HCT116 (cell line): ENCODE data around the gene OTUB2. TPM values are rescaled to one million over a fixed set of nuclear protein-coding genes. Genes with fewer than 3 reads are reported as not detected.

Experiments used
- ATAC-seq: fragments of 200-7000 bp; cut with Tn5 transposase; 2 replicates; pipeline ENCODE4 v1.9.1; 2020; ENCODE audit warnings: mild to moderate bottlenecking, moderate library complexity
- BruUV-seq: library from RNA; stranded (reverse); fragments of 400-500 nt; replicated peaks from 2 replicates; lab custom pipeline; 2021; lab: Mats Ljungman, UMichigan
- CTCF ChIA-PET: fragments of 300-600 bp; sonication (Branson Sonifier 250); formaldehyde crosslinking; loops from one replicate; lab custom pipeline; 2021; ENCODE audit warnings: antibody characterized with exemption; lab: Charles Lee
- POLR2A ChIA-PET: fragments of 300-600, 350-600 bp; sonication (Branson Sonifier 250); formaldehyde crosslinking; loops from one replicate; lab custom pipeline; 2021; ENCODE audit warnings: antibody characterized with exemption; lab: Charles Lee
- RAD21 ChIA-PET, 2 experiments: fragments of 300-600 bp; sonication (Branson Sonifier 250); formaldehyde crosslinking; loops; one replicate each; lab custom pipeline; 2023; ENCODE audit warnings: low total read pairs in 2 of 2; ENCODE audit not compliant: uncharacterized antibody in 2 of 2, unreplicated experiment in 2 of 2, low non-redundant PET in 1 of 2; lab: Charles Lee
- DNase-seq: peaks from one replicate; pipeline ENCODE4 v3.0.0-alpha.2; 2010; ENCODE audit warnings: low read depth, low spot score
- H2AFZ ChIP-seq: fragments of 200-600 bp; shearing (Covaris generic), sonication (generic); 2 replicates; pipeline ENCODE4 v1.6.1; 2017; ENCODE audit warnings: low read depth, mixed run types, mixed read lengths, antibody characterized with exemption, low read length; ENCODE audit not compliant: poor library complexity, severe bottlenecking
- H3K27ac ChIP-seq: 2 replicates; pipeline ENCODE4 v1.5.1; 2012; ENCODE audit warnings: low read depth, low read length
- H3K27me3 ChIP-seq: fragments of 200-600 bp; sonication (generic); 2 replicates; pipeline ENCODE4 v1.6.1; 2016; ENCODE audit warnings: mixed run types, low read length, mixed read lengths; ENCODE audit not compliant: insufficient read depth
- H3K36me3 ChIP-seq, 2 experiments: fragments of 200-500 bp in 1 of 2; fragments of 200-600 bp in 1 of 2; sonication (Bioruptor generic) in 1 of 2; sonication (generic) in 1 of 2; 2 replicates each; pipeline versions ENCODE4 v1.5.1 to v1.6.1; 2014 to 2016; ENCODE audit warnings: low read length in 2 of 2, inconsistent platforms in 1 of 2, mixed read lengths in 1 of 2, mixed run types in 1 of 2; ENCODE audit not compliant: insufficient read depth in 2 of 2, control insufficient read depth in 1 of 2
- H3K4me1 ChIP-seq, 2 experiments: fragments of 200-600 bp in 1 of 2; sonication (generic) in 1 of 2; 2 replicates each; pipeline versions ENCODE4 v1.5.1 to v1.6.1; 2012 to 2017; ENCODE audit warnings: low read length in 2 of 2, inconsistent platforms in 1 of 2, mild to moderate bottlenecking in 1 of 2, mixed read lengths in 1 of 2, mixed run types in 1 of 2, moderate library complexity in 1 of 2; ENCODE audit not compliant: insufficient read depth in 2 of 2, control insufficient read depth in 1 of 2
- H3K4me2 ChIP-seq: fragments of 200-600 bp; sonication (generic); 2 replicates; pipeline ENCODE4 v1.6.1; 2017; ENCODE audit warnings: mixed run types, low read length, mixed read lengths
- H3K4me3 ChIP-seq, 2 experiments: fragments of 200-600 bp in 1 of 2; sonication (generic) in 1 of 2; replicated peaks in 1 of 2; 2 replicates each; pipeline ENCODE4 v1.5.1; 2011 to 2016; ENCODE audit warnings: low read length in 2 of 2, control low read depth in 1 of 2, low read depth in 1 of 2, mild to moderate bottlenecking in 1 of 2, mixed read lengths in 1 of 2, mixed run types in 1 of 2
- H3K79me2 ChIP-seq: fragments of 200-600 bp; sonication (generic); 2 replicates; pipeline ENCODE4 v1.6.1; 2017; ENCODE audit warnings: mild to moderate bottlenecking, mixed run types, low read length, moderate library complexity, mixed read lengths; ENCODE audit not compliant: insufficient read depth
- H3K9ac ChIP-seq: fragments of 200-600 bp; sonication (generic); 2 replicates; pipeline ENCODE4 v1.6.1; 2016; ENCODE audit warnings: low read length, mixed read lengths
- H3K9me2 ChIP-seq: fragments of 200-600 bp; sonication (generic), shearing (Covaris generic); 2 replicates; pipeline ENCODE4 v1.6.1; 2017; ENCODE audit warnings: mixed run types, mild to moderate bottlenecking, moderate library complexity; ENCODE audit not compliant: insufficient read depth
- H3K9me3 ChIP-seq, 2 experiments: fragments of 200-500 bp in 1 of 2; fragments of 200-600 bp in 1 of 2; sonication (Bioruptor generic) in 1 of 2; sonication (generic) in 1 of 2; 2 replicates each; pipeline ENCODE4 v1.6.1; 2014 to 2017; ENCODE audit warnings: low read length in 2 of 2, mixed read lengths in 2 of 2, inconsistent platforms in 1 of 2, low read depth in 1 of 2, mild to moderate bottlenecking in 1 of 2, mixed run types in 1 of 2, moderate library complexity in 1 of 2; ENCODE audit not compliant: control insufficient read depth in 1 of 2, insufficient read depth in 1 of 2
- H4K20me1 ChIP-seq: fragments of 200-600 bp; sonication (generic), shearing (Covaris generic); 2 replicates; pipeline ENCODE4 v1.6.1; 2017; ENCODE audit warnings: mixed run types, mild to moderate bottlenecking, moderate library complexity; ENCODE audit not compliant: insufficient read depth
- CBX3 ChIP-seq: IDR thresholded peaks from 2 replicates; pipeline ENCODE4 v1.6.1; 2012; ENCODE audit warnings: low read depth
- EGR1 ChIP-seq: IDR thresholded peaks from 2 replicates; pipeline ENCODE4 v1.6.1; 2012; ENCODE audit warnings: low read depth
- EZH2 ChIP-seq: fragments of 200-600 bp; sonication (generic); IDR thresholded peaks from 2 replicates; pipeline ENCODE4 v1.6.1; 2017; ENCODE audit warnings: antibody characterized with exemption, mixed run types
- EZH2phosphoT487 ChIP-seq: fragments of 200-600 bp; IDR thresholded peaks from 2 replicates; pipeline ENCODE4 v1.6.1; 2018; ENCODE audit warnings: antibody characterized with exemption, borderline replicate concordance
- FOSL1 ChIP-seq: IDR thresholded peaks from 2 replicates; pipeline ENCODE4 v1.6.1; 2012; ENCODE audit warnings: low read depth
- POLR2A ChIP-seq: IDR thresholded peaks from 2 replicates; pipeline ENCODE4 v1.7.0; 2011; ENCODE audit warnings: borderline replicate concordance; ENCODE audit not compliant: insufficient read depth, insufficient read length; ENCODE audit errors: extremely low read depth
- RAD21 ChIP-seq: IDR thresholded peaks from 2 replicates; pipeline ENCODE4 v1.6.1; 2012; ENCODE audit warnings: low read depth, mild to moderate bottlenecking
- SIN3A ChIP-seq: IDR thresholded peaks from 2 replicates; pipeline ENCODE4 v1.6.1; 2012; ENCODE audit warnings: low read depth
- SRF ChIP-seq: IDR thresholded peaks from 2 replicates; pipeline ENCODE4 v1.6.1; 2012; ENCODE audit warnings: low read depth
- TCF7L2 ChIP-seq: IDR thresholded peaks from 2 replicates; pipeline ENCODE4 v1.7.0; 2011; ENCODE audit warnings: borderline replicate concordance, inconsistent platforms; ENCODE audit not compliant: insufficient read depth, insufficient read length; ENCODE audit errors: extremely low read depth
- intact Hi-C: fragments of 100-400 bp; cut with micrococcal nuclease; formaldehyde crosslinking; loops from 2 replicates; pipeline ENCODE4 v1.10.0; 2022
- total RNA-seq: library from RNA; stranded (reverse); gene quantifications from one replicate; pipeline ENCODE4 v1.2.1, GENCODE V29; 2021; ENCODE audit not compliant: unreplicated experiment
- TF ChIP-seq, protein P1 (sequence below), 3 experiments: fragments of 200-600 bp in 1 of 3; sonication (generic) in 1 of 3; IDR thresholded peaks in 2 of 3; conservative IDR thresholded peaks in 1 of 3; 2 replicates each; pipeline ENCODE4 v1.5.1; 2012 to 2017; ENCODE audit warnings: low read depth in 2 of 3, low read length in 2 of 3, antibody characterized with exemption in 1 of 3, borderline replicate concordance in 1 of 3, control low read depth in 1 of 3, mild to moderate bottlenecking in 1 of 3, mixed read lengths in 1 of 3, mixed run types in 1 of 3, moderate library complexity in 1 of 3; ENCODE audit not compliant: insufficient read depth in 1 of 3

Gene OTUB2
- total RNA-seq, 1 experiment from 2014 or later: 6.6 TPM

GRCh38 chr14:94036313-94037167 lies 10.4 kb downstream of the OTUB2 start:
- DNase-seq: peak; percentile 64
- H3K27ac ChIP-seq: no peak overlapping the region
- TF ChIP-seq RAD21 (peak; percentile 72), EZH2 (no peak), EGR1 (no peak), EZH2phosphoT487 (no peak), CBX3 (no peak), POLR2A (no peak), FOSL1 (no peak), SIN3A (no peak), SRF (no peak), TCF7L2 (no peak)
- TF ChIP-seq, protein P1, sequence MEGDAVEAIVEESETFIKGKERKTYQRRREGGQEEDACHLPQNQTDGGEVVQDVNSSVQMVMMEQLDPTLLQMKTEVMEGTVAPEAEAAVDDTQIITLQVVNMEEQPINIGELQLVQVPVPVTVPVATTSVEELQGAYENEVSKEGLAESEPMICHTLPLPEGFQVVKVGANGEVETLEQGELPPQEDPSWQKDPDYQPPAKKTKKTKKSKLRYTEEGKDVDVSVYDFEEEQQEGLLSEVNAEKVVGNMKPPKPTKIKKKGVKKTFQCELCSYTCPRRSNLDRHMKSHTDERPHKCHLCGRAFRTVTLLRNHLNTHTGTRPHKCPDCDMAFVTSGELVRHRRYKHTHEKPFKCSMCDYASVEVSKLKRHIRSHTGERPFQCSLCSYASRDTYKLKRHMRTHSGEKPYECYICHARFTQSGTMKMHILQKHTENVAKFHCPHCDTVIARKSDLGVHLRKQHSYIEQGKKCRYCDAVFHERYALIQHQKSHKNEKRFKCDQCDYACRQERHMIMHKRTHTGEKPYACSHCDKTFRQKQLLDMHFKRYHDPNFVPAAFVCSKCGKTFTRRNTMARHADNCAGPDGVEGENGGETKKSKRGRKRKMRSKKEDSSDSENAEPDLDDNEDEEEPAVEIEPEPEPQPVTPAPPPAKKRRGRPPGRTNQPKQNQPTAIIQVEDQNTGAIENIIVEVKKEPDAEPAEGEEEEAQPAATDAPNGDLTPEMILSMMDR (IDR thresholded peaks at IDR 0.05 in 2 of 3, conservative IDR thresholded peaks at IDR 0.05 in 1 of 3; ENCODE audit: borderline replicate concordance in 1 of 3, insufficient read depth in 1 of 3, low read depth in 2 of 3, low read length in 2 of 3): peak; percentile 88 to 90 (median 90)
- TF ChIP-seq, all 23 proteins: peak for 2
- Histone ChIP-seq H3K9ac (no peak overlapping the region), H3K4me2 (no peak overlapping the region), H3K4me1 (peaks cover 3 to 15% of the 10 kb centered on the region in 2 experiments; a peak in 3 of 4 replicates), H3K27me3 (no peaks in the 10 kb centered on the region), H3K36me3 (no peaks in the 10 kb centered on the region), H3K4me3 (no peak overlapping the region), H2AFZ (no peak overlapping the region), H3K79me2 (no peaks in the 10 kb centered on the region), H4K20me1 (no peaks in the 10 kb centered on the region), H3K9me2 (no peaks in the 10 kb centered on the region), H3K9me3 (peaks cover 0 to 4% of the 10 kb centered on the region in 2 experiments; a peak in 1 of 4 replicates)
- ChIA-PET CTCF (interaction anchor here (0.9 to 2.8 kb wide), 12 partner anchors 9 to 450 kb away, joined by 3 to 19 read pairs (median 4); partner anchors contain the start of gene OTUB2), RAD21 (interaction anchor here (0.6 to 1.5 kb wide), 7 partner anchors 8 to 105 kb away, joined by 3 to 9 read pairs (median 4); no protein-coding TSS in a partner anchor), POLR2A (no interaction called here)
- no TSS peak for BruUV-seq
- intact Hi-C loops: loop anchor here (2.0 kb wide), 1 partner anchor 100 kb away; no protein-coding TSS in a partner anchor
- ATAC-seq: peak; percentile 99
